ENCODE measurements around the gene RAB24.
"Not testable (repeated sequence)": the region's sequence is repeated elsewhere in the genome, so short reads cannot be mapped to it uniquely, and the experiment has no call there.

The RAB24 gene

GRCh38 chr5:177310757-177311391 lies 7.4 kb upstream of the RAB24 start:
- DNase-seq = peak; percentile 32

DNA sequence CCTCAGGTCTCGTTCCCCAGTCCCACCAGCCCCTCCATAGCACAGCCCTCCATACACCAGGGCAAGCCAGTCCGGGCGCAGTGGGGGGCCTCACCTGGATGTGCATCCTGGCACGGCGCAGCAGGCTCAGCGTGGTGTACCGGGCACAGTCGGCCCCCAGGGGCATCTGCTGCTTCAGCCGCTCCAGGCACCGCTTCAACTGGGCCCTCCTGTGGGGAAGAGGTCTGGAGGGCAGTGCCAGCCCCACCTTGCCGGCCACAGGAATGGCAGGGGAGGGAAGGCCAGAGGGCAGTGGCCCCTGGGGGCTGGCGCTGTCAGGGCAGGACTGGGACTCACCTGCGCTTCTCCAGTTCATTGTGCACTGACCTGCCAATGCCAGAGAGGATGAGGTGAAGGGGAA lies 6.8 kb upstream of the RAB24 start:
- DNase-seq = no peak

GRCh38 chr5:177309351-177310191 lies 6.1 kb upstream of the RAB24 start:
- peak; percentile 1 for DNase-seq

DNA sequence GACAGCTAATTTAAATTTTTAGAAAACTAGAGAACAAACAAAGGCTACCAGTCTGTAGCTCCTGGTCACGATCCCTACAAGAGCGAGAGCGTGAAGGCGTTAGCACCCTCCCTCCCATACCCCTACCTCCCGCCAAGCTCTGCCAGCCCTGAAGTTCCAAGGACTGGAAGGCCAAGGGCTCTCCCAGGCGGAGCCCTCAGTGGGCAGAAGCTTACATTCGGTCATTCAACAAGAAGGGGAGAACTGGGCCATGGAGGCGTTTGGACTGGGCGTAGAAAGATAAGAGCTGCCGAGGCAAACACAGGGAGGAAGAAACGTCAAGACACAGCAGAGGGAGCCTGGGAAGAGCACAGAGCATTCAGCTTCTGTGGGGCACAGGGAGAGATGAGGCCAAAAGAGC lies 5.2 kb upstream of the RAB24 start:
- DNase-seq = no peak

- DNase-seq = no peak
Measured at GRCh38 chr5:177307544-177308363, 4.2 kb upstream of the RAB24 start.

DNA sequence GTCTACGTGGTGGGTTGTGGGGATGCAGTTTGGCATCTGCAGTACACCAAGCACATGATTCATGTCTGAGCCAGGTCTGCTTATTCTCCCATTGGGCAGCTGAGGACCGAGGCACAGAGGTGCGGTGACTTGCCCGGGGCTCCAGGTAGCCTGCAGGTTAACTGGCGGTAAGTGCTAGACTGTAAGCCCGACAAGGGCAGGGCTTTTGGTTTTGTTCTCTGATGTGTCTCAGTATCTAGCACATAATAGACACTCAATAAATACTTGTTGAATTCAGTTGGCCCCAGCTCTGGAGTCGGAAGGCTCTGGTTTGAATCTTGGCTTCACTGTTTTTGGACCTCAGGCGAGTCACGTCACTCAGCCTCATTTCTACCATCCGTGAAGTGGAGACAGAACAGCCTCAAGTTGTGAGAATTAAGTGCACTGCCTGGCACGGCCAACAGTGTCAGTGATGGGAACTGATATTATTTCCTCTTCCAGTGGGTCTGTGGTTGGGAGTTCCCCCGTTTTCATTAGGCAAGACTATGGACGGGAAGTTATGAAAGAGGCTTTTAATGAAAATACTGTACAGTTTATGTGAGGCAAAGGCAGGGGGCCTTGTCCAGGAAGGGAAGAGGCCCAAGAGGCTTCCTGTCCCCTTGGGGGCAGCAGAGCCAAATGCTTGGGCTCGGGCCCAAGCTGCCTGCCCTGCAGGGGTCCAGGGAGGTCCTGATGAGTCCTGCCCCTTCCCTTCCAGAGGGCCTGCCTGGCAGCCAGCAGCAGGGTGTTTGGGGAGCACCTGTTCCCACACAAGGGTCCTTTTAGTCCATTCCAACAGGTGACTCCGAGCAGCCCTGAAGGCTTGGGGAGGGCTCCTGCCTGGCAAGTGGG lies 3.4 kb upstream of the RAB24 start:
- DNase-seq = no peak

GRCh38 chr5:177306103-177306640 lies 2.7 kb upstream of the RAB24 start:
- not testable (repeated sequence) for DNase-seq

DNA sequence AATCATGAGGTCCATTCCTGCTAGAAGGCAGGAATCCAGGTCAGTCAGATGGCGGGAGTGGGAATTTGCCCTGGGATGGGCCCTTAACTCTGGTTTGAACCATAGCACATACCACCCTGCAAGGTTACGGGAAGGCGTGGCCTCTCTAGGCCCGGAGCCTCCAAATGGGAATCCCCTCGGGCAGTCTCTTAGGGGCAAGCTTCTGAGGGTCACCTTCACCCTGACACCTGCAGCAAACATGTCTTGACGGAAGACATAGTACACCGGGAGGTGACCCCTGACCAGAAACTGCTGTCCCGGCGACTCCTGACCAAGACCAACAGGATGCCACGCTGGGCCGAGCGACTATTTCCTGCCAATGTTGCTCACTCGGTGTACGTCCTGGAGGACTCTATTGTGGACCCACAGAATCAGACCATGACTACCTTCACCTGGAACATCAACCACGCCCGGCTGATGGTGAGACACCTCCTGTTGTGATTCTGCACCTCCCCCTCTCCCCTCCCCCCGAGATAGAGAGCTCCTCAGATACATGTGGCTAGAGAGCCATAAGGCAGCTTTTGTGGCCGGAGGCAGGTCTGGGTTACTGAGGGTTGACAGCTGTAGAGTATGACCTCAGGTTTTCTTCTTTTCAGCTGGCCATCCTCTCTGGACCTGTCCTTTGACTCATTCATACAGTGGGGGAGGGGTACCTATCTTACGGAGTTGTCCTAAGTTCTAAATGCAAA lies 1.0 kb upstream of the RAB24 start:
- DNase-seq = no peak

- DNase-seq = no peak
Measured at GRCh38 chr5:177303925-177304391, 439 bp upstream of the RAB24 start.

GRCh38 chr5:177302354-177303110 lies 987 bp downstream of the RAB24 start:
- no peak for DNase-seq

DNA sequence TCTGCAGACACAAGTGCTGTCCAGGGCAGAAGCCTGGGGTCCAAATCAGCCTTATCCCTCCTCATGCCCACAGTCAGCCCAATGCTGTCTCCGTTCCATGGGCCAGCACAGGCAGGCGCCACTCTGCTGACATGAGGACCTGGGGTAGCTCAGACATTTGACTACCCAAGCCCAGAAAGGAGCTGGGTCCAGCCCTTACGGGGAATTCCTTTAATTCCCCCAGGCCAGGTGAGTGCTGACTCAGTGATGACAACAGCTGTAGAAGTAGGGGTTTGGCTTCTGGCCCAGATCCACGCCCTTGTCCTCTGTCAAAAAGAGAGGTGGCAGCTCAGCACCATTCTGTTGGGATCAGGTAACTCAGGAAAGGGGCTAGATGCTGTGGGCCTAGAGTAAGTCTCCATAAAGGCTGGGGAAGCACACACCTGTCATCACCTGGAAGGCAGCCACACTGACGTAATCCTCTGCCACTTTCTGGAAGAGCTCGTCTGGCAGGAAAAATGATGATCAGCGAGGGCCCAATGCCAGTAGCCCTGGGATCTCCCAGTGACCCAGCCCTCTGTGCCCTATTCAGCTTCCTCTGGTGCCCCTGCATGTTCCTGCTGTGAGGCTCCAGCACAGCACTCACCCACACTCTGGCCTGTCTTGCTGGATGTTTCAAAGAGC lies 1.9 kb downstream of the RAB24 start:
- no peak for DNase-seq

DNA sequence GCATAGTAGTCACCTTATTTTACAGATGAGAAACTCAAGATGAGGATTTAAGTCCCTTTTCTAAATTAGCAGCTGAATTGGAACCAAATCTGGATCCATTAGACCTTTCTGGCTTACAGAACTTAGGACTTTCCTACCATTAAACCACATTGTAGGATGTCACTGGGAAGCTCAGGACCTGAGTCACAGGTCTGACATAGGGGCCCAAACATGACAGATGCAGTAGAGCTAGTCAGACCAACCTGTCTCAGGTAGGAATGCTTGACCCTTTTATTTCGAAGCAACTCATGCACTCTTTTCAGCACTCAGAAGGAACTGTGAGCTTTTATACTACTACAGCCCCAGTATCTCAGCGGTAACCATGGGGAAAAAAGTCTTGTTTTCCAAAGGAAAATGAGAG lies 2.6 kb downstream of the RAB24 start:
- DNase-seq = no peak

DNA sequence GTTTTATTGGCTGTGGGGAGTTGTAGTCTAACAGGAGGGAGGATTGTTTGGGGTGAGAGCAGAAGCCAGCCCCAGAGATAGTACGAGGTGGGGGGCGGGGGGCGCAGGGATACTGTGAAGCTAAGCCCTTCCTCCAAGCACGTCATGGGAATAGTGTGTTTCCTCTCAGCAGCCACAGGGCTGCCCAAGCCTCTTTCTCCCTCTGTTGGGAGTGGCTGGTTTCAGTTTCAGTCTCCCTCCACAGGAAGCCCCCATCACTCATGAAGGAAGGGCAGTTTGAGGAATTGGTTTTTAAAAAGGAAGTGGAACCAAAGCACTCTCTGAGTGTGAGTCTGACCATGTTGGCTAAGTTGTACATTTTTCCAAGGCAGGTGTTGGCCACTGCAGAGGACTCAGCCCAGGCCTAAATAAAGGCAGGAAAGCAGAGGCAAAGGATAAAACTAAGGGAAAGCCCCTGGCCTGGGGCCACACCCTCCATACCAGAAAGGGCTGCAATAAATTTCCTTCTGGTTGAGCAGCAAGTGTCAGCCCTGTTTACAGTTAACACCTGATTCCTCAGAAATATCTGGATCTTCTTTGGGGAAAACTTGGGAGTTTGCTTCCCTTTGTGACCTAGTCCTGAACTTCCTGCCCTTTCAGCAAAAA lies 3.2 kb downstream of the RAB24 start:
- no peak for DNase-seq

DNA sequence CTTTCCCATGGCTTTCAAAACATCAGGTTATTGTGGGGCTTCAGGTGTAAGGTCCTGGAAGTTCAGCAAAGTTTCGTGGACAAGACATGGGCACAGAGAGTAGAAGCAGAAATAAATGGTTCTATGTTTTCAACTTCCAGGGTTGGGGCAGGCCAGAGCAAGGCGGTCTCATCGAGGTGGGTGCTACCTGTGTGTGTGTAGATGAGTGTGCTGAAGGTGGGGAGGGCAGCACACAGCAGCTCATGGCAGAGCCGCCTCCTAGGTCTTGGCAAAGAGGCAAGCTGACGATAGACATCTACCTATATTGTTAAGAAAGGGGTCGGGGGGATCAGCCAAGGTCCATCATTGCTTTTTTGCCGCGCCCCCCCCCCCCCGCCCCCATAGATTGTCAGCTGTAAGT lies 3.8 kb downstream of the RAB24 start:
- DNase-seq = no peak

DNA sequence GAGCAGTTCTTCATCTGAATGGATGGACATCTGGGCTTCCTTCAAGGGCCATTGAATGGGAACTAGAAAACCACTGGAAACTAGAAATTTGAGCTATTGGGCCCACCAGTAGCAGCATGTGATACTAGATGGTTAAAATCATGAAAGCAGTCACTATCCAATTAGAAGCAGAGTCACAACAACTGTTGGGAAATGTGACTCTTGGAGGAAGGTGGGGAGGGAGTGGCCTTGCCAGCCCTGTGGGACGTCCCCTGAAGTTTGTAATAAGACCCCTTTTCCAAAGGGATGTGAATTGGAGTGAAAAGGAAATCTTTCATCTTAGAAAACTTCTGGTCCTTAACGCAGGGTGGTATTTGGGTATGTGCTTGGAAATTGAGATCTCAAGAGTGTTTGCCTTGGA lies 5.6 kb downstream of the RAB24 start:
- DNase-seq = no peak

DNA sequence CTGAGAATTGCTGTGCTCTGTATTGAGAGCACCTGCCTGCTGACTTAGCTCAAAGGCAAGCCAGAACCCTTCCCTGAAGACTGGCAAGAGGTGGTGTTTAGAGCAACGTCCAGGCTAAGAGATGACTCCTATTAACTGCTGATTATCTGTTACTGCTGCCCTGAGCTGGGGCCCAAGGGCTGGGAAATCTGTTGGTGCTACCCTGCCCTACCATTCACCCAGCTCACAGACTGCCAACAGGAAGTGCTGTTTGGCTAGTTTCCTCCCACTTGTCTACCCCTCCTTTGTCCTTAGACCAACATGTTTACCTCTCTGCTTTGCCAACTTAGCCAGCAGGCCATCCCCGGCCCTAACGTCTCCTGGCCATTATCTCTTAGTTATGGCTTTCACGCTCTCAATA lies 6.9 kb downstream of the RAB24 start:
- DNase-seq = no peak

GRCh38 chr5:177295924-177296323 lies 7.6 kb downstream of the RAB24 start:
- DNase-seq = no peak

DNA sequence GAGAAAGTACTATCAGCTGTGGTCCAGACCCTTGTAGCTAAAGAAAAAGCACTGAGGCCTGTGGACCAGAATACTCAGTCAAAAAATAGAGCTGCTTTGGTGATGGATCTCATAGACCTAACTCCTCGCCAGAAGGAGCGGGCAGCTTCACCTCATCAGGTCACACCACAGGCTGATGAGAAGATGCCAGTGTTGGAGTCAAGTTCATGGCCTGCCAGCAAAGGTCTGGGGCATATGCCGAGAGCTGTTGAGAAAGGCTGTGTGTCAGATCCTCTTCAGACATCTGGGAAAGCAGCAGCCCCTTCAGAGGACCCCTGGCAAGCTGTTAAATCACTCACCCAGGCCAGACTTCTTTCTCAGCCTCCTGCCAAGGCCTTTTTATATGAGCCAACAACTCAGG lies 8.9 kb downstream of the RAB24 start:
- no peak for DNase-seq

- no peak for DNase-seq
Measured at GRCh38 chr5:177293819-177294581, 9.5 kb downstream of the RAB24 start.

Data from NCI-H524 treated with DMSO at 0.1 percent for 48 hours (cell line).